GM12872 (cell line): ENCODE data around the gene ORM1.

Experiments used
- TF ChIP-seq, protein P1 (sequence below): IDR thresholded peaks from 3 replicates; pipeline ENCODE4 v1.5.1; 2011; ENCODE audit warnings: low read depth, mild to moderate bottlenecking, low read length, moderate library complexity; ENCODE audit not compliant: insufficient read depth

ORM1 gene

DNA sequence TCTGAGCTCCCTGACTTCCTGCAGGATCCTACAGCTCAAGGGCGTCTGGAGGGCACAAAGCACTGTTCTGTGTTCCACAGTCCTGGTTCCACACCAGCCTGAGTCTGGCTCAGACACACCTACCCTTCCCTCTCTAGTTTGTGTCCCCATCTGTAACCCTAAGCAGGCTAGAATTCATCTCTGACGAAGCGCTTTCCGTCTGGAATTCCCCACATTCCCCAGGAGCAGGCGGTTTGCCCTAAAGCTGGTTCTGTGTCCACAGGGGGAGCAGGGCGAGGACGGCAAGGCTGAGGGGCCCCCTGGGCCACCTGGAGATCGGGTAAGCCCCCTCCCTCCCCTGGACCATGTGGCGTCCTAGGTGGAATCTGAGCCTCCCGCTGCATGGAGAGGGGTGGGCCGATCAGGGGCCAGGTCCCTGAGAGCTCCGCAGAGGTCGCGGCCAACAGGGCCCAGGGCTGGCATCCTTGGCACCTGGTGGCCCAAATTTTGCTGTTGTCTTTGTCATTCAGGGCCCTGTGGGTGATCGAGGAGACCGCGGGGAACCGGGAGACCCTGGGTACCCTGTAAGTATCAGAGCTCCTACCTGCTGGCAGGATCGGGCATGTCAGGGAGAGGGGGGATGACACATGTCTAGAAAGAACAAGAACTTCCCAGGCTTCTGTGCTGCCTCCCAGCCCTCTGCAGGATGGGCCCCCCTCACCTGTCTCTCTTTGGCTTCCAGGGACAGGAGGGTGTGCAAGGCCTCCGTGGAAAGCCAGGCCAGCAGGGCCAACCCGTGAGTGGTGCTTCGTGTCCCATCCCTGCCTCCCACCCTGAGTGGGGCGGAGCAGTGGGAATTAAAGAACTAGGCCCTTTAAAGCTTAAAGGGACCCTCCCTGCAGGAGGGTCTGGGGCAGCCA is 34.5 kb upstream of the ORM1 start:
- TF ChIP-seq, protein P1, sequence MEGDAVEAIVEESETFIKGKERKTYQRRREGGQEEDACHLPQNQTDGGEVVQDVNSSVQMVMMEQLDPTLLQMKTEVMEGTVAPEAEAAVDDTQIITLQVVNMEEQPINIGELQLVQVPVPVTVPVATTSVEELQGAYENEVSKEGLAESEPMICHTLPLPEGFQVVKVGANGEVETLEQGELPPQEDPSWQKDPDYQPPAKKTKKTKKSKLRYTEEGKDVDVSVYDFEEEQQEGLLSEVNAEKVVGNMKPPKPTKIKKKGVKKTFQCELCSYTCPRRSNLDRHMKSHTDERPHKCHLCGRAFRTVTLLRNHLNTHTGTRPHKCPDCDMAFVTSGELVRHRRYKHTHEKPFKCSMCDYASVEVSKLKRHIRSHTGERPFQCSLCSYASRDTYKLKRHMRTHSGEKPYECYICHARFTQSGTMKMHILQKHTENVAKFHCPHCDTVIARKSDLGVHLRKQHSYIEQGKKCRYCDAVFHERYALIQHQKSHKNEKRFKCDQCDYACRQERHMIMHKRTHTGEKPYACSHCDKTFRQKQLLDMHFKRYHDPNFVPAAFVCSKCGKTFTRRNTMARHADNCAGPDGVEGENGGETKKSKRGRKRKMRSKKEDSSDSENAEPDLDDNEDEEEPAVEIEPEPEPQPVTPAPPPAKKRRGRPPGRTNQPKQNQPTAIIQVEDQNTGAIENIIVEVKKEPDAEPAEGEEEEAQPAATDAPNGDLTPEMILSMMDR: no peak

DNA sequence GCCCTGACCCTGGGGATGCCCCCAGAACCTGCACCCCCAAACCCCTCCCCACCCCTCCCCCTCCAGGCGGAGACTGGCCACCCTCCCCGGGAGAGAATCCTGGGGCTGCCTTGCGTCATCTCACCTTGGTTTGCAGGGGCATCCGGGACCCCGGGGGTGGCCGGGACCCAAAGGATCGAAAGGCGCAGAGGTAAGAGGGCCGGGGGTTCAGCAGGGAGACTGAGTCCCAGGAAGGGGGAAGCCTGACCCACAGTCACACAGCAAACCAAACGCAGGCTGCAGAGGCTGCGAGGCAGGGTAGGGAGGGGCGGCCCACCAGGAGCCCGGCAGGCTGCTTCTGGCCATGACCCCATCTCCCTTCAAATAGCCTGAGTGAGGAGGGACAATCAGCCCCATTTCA is 33.8 kb upstream of the ORM1 start:
- TF ChIP-seq, protein P1: no peak

DNA sequence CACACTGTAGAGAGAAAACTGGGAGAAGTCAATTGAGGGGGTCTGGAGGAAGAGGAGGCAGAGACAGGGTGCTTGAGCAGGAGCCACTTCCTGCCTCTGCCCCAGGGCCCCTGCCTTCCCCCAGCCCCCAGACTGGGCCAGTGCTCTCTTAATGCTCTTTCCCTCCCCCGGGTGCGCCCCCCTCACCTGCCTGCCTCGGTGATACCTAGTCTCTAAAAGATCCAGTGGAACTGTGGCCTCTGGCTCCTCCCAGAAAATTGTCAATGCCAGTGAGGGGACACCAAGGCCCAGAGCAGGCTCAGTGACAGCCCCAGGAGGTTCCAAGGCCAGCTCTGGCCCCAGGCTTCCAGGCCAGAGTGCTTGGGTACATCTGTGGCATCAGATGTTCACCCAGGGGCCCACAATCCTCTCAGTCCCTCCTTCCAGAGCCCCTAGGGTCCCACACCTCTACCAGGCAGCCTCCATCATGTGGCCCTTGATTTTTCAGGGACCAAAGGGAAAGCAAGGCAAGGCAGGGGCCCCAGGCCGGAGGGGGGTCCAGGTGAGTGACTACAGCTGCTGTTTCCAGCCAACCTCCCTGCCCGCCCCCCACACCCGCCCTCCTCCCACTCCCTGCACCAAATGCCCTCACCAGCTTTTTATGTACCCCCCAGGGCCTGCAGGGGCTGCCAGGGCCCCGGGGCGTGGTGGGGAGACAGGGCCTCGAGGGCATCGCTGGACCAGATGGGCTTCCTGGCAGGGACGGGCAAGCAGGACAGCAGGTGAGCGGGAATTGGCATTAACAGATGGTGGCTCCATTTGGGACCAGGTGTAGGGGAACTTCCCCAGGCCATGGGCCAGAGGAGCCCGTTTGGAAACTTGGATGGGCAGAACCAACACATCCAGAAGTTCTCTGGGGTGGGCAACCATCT is 33.1 kb upstream of the ORM1 start:
- TF ChIP-seq, protein P1: no peak

DNA sequence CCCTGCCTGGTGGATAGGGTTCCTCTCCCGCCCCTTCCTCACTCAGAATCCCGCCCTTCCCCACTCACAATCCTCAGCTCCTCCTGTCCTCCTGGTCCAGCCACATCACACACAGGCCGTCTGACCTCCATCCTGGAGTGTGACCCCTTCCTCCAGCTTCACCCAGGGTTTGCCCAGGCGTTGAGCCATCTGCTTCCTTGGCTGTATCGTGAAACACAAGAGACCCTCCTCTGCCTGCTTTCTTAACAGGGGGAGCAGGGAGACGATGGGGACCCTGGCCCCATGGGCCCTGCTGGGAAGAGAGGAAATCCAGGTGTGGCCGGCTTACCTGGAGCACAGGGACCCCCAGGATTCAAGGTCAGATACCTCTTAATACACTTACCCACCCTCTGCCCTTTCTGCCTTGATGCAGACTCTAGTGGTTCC is 32.3 kb upstream of the ORM1 start:
- TF ChIP-seq, protein P1: no peak

DNA sequence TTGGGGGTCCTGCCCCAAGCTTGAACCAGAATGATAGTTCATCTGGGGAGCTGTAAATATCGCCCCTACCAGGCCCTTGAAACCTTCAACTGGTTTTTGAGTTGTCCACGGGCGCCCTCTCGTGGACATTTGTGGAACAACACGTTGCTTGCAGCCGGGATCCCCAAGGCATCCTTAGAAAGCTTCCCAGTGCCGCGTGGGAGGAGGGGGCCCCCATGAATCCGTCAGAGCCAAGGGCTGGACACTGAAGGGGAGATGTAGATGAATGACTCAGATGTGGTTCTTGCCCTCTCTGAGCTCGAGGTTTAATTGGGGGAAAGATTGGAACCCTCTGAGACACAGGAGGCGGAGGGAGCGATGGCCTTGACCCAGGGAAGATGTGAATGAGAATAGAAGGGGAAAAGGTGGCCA is 31.8 kb upstream of the ORM1 start:
- TF ChIP-seq, protein P1: peak; percentile 79

DNA sequence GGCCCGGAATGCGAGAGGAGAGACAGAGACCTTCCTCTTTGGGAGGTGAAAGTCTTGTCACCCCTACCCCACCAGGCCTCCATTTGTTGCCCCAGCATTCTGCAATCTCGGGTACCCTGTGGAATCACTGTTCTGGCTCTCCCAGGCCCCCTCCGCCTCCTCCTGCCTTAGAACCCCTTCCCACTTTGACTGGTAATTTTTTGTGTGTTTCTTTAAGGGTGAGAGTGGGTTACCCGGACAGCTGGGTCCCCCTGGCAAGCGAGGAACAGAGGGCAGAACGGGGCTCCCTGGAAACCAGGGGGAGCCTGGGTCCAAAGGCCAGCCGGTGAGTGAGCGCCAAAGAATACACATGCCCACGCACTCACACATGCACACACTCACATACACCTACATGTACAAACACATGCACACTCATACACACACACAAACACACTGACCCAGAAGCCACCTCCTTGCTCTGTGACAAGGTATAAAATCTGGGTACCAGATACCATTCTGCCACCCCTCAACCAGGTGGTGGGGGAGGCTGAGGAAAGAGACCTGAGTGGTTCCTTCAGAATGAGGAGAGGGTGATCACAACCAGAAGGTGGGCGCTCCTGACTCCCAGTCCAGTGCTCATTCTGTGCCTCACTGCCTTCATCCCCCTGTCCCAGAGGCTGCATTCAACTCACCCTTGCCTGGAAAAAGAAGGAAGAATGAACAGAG is 30.9 kb upstream of the ORM1 start:
- TF ChIP-seq, protein P1: no peak
